ENCODE data around the gene GBA3.

GRCh38 chr4:22707390-22707789 is 14.7 kb downstream of the GBA3 start:
- TF ChIP-seq CTCF (IDR thresholded peaks at IDR 0.05 in 2 of 3, conservative IDR thresholded peaks at IDR 0.05 in 1 of 3; ENCODE audit: borderline replicate concordance in 1 of 3, insufficient read depth in 1 of 3, low read depth in 2 of 3, low read length in 2 of 3) (no peak), ATF3 (IDR thresholded peaks at IDR 0.05) (no peak), POLR2A (IDR thresholded peaks at IDR 0.05; ENCODE audit: borderline replicate concordance, extremely low read depth, insufficient read depth, insufficient read length) (no peak), EZH2 (IDR thresholded peaks at IDR 0.05) (no peak)
